Activated T-cell treated with anti-CD3 and anti-CD28 coated beads, Interleukin-2, amount 50 U/mL, for 72 hours (primary cell): ENCODE results near the gene CERS4. TPM values are rescaled to one million over a fixed set of nuclear protein-coding genes. Genes with fewer than 3 reads are reported as not detected.
"Not testable (repeated sequence)": the region's sequence is repeated elsewhere in the genome, so short reads cannot be mapped to it uniquely, and the experiment has no call there.

ENCODE experiments used
- ATAC-seq, 2 donors: fragments of 150-1000 bp; cut with Tn5 transposase; replicated peaks in 1 of 2; 2 replicates each; pipeline ENCODE4 v1.10.0; 2021; ENCODE audit warnings: moderate library complexity in 2 of 2, mild to moderate bottlenecking in 1 of 2
- DNase-seq, 2 donors: peaks; one replicate each; pipeline ENCODE4 v3.0.0; 2021 to 2022; ENCODE audit warnings: mixed read lengths in 1 of 2
- H3K27ac Mint-ChIP-seq: one replicate; pipeline ENCODE4 v1.8.0; 2022; ENCODE audit warnings: mild to moderate bottlenecking, moderate library complexity, mixed read lengths
- H3K27me3 Mint-ChIP-seq: one replicate; pipeline ENCODE4 v1.8.0; 2022; ENCODE audit warnings: low read depth, mixed read lengths
- H3K36me3 Mint-ChIP-seq, 2 donors: one replicate each; pipeline ENCODE4 v1.8.0; 2022; ENCODE audit warnings: mixed read lengths in 2 of 2, mild to moderate bottlenecking in 1 of 2; ENCODE audit not compliant: insufficient read depth in 2 of 2
- H3K4me1 Mint-ChIP-seq: one replicate; pipeline ENCODE4 v1.8.0; 2022; ENCODE audit warnings: low read depth, mixed read lengths
- H3K4me3 Mint-ChIP-seq, 2 donors: one replicate each; pipeline ENCODE4 v1.8.0; 2022; ENCODE audit warnings: mild to moderate bottlenecking in 2 of 2, mixed read lengths in 2 of 2, moderate library complexity in 2 of 2
- H3K9me3 Mint-ChIP-seq, 2 donors: one replicate each; pipeline ENCODE4 v1.8.0; 2022; ENCODE audit warnings: mixed read lengths in 2 of 2
- total RNA-seq, 2 donors: library from RNA; stranded (reverse); gene quantifications; one replicate each; pipeline ENCODE4 v1.2.3, GENCODE V29; 2022

The CERS4 gene
- total RNA-seq, 2 donors from 2014 or later: 23.2 to 29.5 TPM

DNA sequence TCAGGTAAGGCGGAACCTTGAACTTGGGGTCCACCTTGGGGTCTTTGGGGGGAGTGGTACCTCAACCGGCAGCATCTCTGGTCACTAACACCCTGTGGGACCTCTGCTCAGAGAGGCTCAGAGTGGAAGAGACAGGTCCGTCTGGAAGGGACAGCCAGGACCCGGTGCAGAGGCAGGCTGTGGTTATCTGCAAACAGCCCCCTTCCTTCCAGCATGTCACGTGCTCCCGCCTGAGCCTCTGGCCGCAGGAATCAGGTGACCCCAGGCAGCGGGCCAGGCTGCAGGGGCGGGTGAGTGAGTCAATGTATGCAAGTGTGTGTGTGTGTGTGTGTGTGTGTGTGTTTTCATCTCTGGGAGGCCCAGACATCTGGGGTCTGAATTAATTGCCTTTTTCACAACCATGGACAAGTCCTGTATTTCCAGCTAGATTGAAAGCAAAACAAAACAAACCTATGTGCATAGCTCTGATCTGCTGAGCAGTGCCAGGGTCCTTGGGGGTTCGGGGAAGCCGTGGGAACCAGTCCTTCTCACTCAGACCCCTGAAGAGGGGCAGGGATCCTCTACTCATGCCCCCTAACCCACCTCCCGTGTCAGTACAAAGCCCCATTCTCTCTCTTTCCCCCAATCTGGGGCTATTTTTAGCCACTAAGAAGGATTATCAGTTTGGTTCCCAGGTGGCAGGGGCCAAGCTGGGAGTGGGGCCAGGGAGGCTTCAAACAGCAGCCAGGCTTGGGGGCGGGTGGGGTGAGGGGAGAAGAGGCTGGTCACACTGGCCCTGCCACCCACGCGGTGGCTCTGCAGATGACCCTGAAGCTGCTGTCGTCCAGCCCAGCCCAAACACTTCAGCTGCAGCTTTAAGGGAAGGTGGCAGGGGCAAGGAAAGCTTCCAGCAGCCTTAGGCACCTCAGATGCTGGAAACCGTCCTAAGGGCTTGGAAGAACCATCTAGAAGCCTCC lies 31.4 kb downstream of the CERS4 start:
- Mint-ChIP-seq H3K4me3 (peak overlapping the region; percentile 42 to 68), H3K4me1 (peaks cover 13% of the 10 kb centered on the region)
- ATAC-seq: peak; percentile 86 to 93

GRCh38 chr19:8241646-8242045 lies 32.5 kb downstream of the CERS4 start:
- peaks cover 7 to 11% of the 10 kb centered on the region in 2 donors for H3K36me3 Mint-ChIP-seq
- ATAC-seq (no peak), DNase-seq (no peak)
- no peaks in the 10 kb centered on the region for H3K27me3 Mint-ChIP-seq
- H3K9me3 Mint-ChIP-seq: peaks cover 4 to 6% of the 10 kb centered on the region in 2 donors
- H3K27ac Mint-ChIP-seq: no peak overlapping the region
- peaks cover 13% of the 10 kb centered on the region for H3K4me1 Mint-ChIP-seq
- H3K4me3 Mint-ChIP-seq: no peak overlapping the region

More for the DNA sequence above, 31.4 kb downstream of the CERS4 start:
- no peaks in the 10 kb centered on the region for H3K27me3 Mint-ChIP-seq
- peaks cover 7 to 11% of the 10 kb centered on the region in 2 donors for H3K36me3 Mint-ChIP-seq
- peak; percentile 67 to 69 for DNase-seq
- H3K27ac Mint-ChIP-seq: peak overlapping the region; percentile 58
- H3K9me3 Mint-ChIP-seq: peaks cover 4 to 6% of the 10 kb centered on the region in 2 donors

DNA sequence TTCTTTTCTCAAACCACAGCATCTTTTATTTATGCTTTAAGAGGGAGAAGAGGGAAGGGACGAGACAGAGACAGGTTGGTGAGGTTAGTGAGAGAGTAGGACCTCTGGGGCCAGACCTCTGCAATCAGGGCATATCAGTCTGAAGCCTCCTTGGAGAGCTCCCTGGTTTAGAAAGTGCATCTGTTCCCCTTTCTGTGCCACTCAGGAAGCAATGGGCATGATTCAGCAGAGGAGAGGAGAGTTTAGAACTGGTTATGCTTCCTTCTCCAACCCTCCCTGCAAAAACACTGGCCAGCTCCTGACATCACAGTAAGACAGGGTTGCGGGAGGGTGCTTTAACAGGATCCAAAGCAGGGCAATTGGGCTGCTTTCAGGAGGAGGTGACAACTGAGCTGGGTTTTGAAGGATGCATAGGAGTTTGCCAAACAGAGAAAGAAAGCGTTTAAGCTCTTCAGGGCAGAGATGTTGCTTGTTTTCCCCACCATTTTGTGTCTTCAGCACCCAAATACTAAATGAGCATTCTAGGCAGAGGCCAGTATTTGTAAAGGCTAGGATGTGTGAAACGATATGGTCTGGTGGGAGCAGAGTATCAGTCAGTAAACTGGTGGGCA lies 33.1 kb downstream of the CERS4 start:
- Mint-ChIP-seq H3K9me3 (peaks cover 4 to 6% of the 10 kb centered on the region in 2 donors), H3K4me1 (peaks cover 13% of the 10 kb centered on the region), H3K27ac (no peak overlapping the region), H3K4me3 (no peak overlapping the region), H3K27me3 (no peaks in the 10 kb centered on the region), H3K36me3 (peaks cover 7 to 11% of the 10 kb centered on the region in 2 donors)
- DNase-seq (no peak), ATAC-seq (no peak)

GRCh38 chr19:8243146-8243545 lies 34.0 kb downstream of the CERS4 start:
- H3K27me3 Mint-ChIP-seq: no peaks in the 10 kb centered on the region
- H3K4me3 Mint-ChIP-seq: no peak overlapping the region
- no peak for DNase-seq
- peaks cover 6% of the 10 kb centered on the region in 2 donors for H3K9me3 Mint-ChIP-seq
- ATAC-seq: no peak
- peaks cover 8 to 14% of the 10 kb centered on the region in 2 donors for H3K36me3 Mint-ChIP-seq
- H3K27ac Mint-ChIP-seq: no peak overlapping the region
- H3K4me1 Mint-ChIP-seq: peaks cover 13% of the 10 kb centered on the region

GRCh38 chr19:8244442-8244841 lies 35.3 kb downstream of the CERS4 start:
- no peak for ATAC-seq
- DNase-seq: no peak
- peaks cover 9 to 11% of the 10 kb centered on the region in 2 donors for H3K9me3 Mint-ChIP-seq
- no peaks in the 10 kb centered on the region for H3K27me3 Mint-ChIP-seq
- H3K36me3 Mint-ChIP-seq: peaks cover 10 to 19% of the 10 kb centered on the region in 2 donors
- H3K27ac Mint-ChIP-seq: no peak overlapping the region
- peaks cover 13% of the 10 kb centered on the region for H3K4me1 Mint-ChIP-seq
- no peak overlapping the region for H3K4me3 Mint-ChIP-seq

DNA sequence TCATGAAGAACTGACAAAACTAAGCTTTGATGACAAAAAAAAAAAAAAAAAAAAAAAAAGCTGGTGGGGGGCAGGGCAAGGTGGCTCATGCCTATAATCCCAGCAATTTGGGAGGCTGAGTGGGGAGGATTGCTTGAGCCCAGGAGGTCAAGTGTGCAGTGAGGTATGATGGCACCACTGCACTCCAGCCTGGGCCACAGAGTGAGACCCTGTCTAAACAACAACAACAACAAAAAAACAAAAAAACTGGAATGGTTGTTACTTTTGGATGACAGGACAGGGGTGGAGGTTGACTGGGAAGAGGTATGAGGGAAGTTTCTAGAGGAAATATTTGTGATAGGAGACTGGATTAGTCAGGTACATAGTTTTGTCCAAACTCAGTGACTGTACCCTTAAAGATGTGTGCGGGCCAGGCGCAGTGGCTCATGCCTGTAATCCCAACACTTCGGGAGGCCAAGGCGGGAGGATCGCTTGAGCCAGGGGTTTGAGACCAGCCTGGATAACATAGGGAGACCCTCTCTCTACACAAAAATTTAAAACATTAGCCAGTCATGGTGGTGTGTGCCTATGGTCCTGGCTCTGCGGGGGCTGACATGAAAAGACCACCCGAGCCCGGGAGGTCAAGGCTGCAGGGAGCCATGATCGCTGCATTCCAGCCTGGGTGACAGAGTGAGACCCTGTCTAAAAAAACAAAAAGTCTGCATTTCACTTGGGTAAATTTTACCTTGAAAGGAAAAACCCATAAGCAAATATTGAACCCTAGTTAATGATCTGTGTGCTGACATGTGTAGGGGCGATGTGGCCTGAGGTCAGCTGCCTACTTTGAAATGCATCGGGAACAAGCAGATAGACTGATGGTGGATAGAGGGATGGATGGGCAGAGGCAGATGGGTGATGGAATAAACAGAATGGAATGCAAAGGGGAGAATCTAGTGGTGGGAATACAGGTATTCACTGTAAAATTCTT lies 37.0 kb downstream of the CERS4 start:
- Mint-ChIP-seq H3K27me3 (no peaks in the 10 kb centered on the region), H3K4me3 (no peak overlapping the region), H3K4me1 (no peaks in the 10 kb centered on the region), H3K36me3 (peaks cover 10 to 15% of the 10 kb centered on the region in 2 donors), H3K27ac (no peak overlapping the region), H3K9me3 (peaks cover 9 to 11% of the 10 kb centered on the region in 2 donors)
- no peak for DNase-seq
- no peak for ATAC-seq

DNA sequence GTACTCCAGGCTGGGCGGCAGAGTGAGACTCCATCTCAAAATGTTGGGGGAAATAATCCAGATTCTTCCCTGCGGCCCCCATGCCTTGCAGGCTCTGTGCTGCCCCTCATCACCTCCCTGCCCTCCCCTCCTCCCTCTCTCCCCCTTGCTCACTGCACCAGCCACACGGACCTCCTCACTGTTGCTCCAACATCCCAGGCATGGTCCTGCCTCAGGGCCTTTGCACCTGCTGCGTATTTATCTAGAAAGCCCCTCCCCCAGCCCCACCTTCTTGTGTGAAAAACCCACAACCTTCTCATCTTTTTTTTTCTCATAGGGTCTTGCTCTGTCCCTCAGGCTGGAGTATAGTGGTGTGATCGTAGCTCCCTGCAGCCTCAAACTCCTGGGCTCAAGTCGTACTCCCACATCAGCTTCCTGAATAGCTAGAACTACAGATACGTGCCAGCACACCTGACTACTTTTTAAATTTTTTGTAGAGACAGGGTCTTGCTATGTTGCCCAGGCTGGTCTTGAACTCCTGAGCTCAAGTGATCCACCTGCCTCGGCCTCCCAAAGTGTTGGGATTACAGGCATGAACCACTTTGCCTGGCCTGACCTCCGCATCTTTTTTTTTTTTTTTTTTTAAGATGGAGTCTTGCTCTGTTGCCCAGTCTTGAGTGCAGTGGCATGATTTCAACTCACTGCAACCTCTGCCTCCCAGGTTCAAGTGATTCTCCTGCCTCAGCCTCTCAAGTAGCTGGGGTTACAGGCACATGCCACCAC lies 38.1 kb downstream of the CERS4 start:
- not testable (repeated sequence) for DNase-seq, H3K4me1 Mint-ChIP-seq, ATAC-seq, H3K4me3 Mint-ChIP-seq, H3K27me3 Mint-ChIP-seq, H3K27ac Mint-ChIP-seq
- Mint-ChIP-seq H3K36me3 (peaks cover 8 to 12% of the 10 kb centered on the region in 2 donors), H3K9me3 (peaks cover 7 to 11% of the 10 kb centered on the region in 2 donors)

- Mint-ChIP-seq H3K4me1 (no peaks in the 10 kb centered on the region), H3K36me3 (peaks cover 3 to 8% of the 10 kb centered on the region in 2 donors), H3K27ac (no peak overlapping the region), H3K9me3 (peaks cover 3 to 7% of the 10 kb centered on the region in 2 donors), H3K27me3 (no peaks in the 10 kb centered on the region), H3K4me3 (no peak overlapping the region)
- ATAC-seq (no peak), DNase-seq (no peak)
Measured at GRCh38 chr19:8248348-8249328, 39.5 kb downstream of the CERS4 start.

- no peak for DNase-seq
- no peaks in the 10 kb centered on the region for H3K27me3 Mint-ChIP-seq
- H3K4me1 Mint-ChIP-seq: no peaks in the 10 kb centered on the region
- H3K27ac Mint-ChIP-seq: no peak overlapping the region
- H3K9me3 Mint-ChIP-seq: peaks cover 3 to 7% of the 10 kb centered on the region in 2 donors
- peaks cover 3 to 8% of the 10 kb centered on the region in 2 donors for H3K36me3 Mint-ChIP-seq
- no peak overlapping the region for H3K4me3 Mint-ChIP-seq
- no peak for ATAC-seq
Measured at GRCh38 chr19:8250596-8250995, 41.4 kb downstream of the CERS4 start.

DNA sequence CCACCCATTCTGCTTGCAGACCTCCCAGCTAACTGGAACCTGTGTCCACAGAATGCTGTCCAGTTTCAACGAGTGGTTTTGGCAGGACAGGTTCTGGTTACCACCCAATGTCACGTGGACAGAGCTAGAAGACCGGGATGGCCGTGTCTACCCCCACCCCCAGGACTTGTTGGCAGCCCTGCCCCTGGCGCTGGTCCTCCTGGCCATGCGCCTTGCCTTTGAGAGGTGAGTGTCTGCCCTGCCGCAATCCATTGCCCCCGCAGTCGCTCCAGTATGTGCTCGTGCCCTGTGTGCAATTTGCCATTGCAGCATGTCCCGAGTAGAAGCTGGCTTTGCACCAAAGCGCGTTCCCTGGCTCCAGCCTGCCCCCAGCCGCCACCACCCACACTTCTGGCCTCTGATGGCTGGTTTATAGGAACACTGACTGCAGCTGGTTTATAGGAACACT lies 41.9 kb downstream of the CERS4 start:
- Mint-ChIP-seq H3K27me3 (no peaks in the 10 kb centered on the region), H3K4me3 (no peak overlapping the region), H3K9me3 (peaks cover 3 to 7% of the 10 kb centered on the region in 2 donors), H3K36me3 (peaks cover 3 to 11% of the 10 kb centered on the region in 2 donors), H3K27ac (no peak overlapping the region), H3K4me1 (no peaks in the 10 kb centered on the region)
- DNase-seq (no peak), ATAC-seq (no peak)

- DNase-seq (peak; percentile 81 to 87), ATAC-seq (peak; percentile 89 to 93)
- Mint-ChIP-seq H3K4me1 (no peaks in the 10 kb centered on the region), H3K4me3 (no peak overlapping the region), H3K36me3 (peaks cover 2 to 9% of the 10 kb centered on the region in 2 donors), H3K27me3 (no peaks in the 10 kb centered on the region), H3K9me3 (peaks cover 3 to 5% of the 10 kb centered on the region in 2 donors), H3K27ac (no peak overlapping the region)
Measured at GRCh38 chr19:8252922-8253589, 43.9 kb downstream of the CERS4 start.
